AG09309 (cell line): Measurements from ENCODE around the gene FKBP4.
"Not testable (repeated sequence)": the region's sequence is repeated elsewhere in the genome, so short reads cannot be mapped to it uniquely, and the experiment has no call there.

ENCODE experiments used
- DNase-seq: peaks from one replicate; pipeline ENCODE4 v3.0.0-alpha.2; 2010; ENCODE audit warnings: low read depth
- H3K4me3 ChIP-seq: 2 replicates; pipeline ENCODE4 v1.5.1; 2011; ENCODE audit warnings: mild to moderate bottlenecking, low read depth, low read length, moderate library complexity; ENCODE audit not compliant: control insufficient read depth
- TF ChIP-seq, protein P1 (sequence below): IDR thresholded peaks from 2 replicates; pipeline ENCODE4 v1.5.1; 2011; ENCODE audit warnings: mild to moderate bottlenecking, low read depth, low read length, inconsistent platforms; ENCODE audit not compliant: insufficient read depth, control insufficient read depth; ENCODE audit errors: missing control alignments

The FKBP4 gene

DNA sequence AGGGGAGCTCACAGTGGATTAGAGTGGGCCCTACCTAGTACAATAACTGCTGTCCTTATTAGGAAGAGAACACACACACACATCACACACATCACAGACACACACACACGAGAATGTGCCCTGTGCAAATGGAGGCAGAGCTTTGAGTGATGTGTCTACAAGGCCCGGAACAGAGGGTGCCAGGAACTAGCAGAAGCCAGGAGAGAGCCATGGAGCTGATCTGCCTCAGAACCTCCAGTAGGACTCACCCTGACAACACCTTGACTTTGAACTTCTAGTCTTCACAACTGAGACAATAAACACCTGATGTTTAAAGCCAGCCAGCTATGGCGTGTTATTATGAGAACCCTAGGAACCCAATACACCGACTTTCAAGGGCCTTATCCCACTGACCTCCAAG, 29.7 kb upstream of the FKBP4 start:
- TF ChIP-seq, protein P1, sequence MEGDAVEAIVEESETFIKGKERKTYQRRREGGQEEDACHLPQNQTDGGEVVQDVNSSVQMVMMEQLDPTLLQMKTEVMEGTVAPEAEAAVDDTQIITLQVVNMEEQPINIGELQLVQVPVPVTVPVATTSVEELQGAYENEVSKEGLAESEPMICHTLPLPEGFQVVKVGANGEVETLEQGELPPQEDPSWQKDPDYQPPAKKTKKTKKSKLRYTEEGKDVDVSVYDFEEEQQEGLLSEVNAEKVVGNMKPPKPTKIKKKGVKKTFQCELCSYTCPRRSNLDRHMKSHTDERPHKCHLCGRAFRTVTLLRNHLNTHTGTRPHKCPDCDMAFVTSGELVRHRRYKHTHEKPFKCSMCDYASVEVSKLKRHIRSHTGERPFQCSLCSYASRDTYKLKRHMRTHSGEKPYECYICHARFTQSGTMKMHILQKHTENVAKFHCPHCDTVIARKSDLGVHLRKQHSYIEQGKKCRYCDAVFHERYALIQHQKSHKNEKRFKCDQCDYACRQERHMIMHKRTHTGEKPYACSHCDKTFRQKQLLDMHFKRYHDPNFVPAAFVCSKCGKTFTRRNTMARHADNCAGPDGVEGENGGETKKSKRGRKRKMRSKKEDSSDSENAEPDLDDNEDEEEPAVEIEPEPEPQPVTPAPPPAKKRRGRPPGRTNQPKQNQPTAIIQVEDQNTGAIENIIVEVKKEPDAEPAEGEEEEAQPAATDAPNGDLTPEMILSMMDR: no peak
- H3K4me3 ChIP-seq: no peak overlapping the region
- DNase-seq: no peak

GRCh38 chr12:2765608-2766007, 29.2 kb upstream of the FKBP4 start:
- TF ChIP-seq, protein P1: no peak
- no peak for DNase-seq

GRCh38 chr12:2768224-2768961, 26.4 kb upstream of the FKBP4 start:
- TF ChIP-seq, protein P1: no peak
- no peak overlapping the region for H3K4me3 ChIP-seq
- DNase-seq: no peak

More at GRCh38 chr12:2765608-2766007, 29.2 kb upstream of the FKBP4 start:
- no peak overlapping the region for H3K4me3 ChIP-seq

- no peak for DNase-seq
- TF ChIP-seq, protein P1: no peak
- no peak overlapping the region for H3K4me3 ChIP-seq
Observed at GRCh38 chr12:2769866-2770533, 24.8 kb upstream of the FKBP4 start.

- not testable (repeated sequence) for DNase-seq, H3K4me3 ChIP-seq
Observed at GRCh38 chr12:2770544-2770943, 24.2 kb upstream of the FKBP4 start.

GRCh38 chr12:2772370-2772769, 22.4 kb upstream of the FKBP4 start:
- TF ChIP-seq, protein P1: no peak
- no peak overlapping the region for H3K4me3 ChIP-seq
- DNase-seq: no peak

DNA sequence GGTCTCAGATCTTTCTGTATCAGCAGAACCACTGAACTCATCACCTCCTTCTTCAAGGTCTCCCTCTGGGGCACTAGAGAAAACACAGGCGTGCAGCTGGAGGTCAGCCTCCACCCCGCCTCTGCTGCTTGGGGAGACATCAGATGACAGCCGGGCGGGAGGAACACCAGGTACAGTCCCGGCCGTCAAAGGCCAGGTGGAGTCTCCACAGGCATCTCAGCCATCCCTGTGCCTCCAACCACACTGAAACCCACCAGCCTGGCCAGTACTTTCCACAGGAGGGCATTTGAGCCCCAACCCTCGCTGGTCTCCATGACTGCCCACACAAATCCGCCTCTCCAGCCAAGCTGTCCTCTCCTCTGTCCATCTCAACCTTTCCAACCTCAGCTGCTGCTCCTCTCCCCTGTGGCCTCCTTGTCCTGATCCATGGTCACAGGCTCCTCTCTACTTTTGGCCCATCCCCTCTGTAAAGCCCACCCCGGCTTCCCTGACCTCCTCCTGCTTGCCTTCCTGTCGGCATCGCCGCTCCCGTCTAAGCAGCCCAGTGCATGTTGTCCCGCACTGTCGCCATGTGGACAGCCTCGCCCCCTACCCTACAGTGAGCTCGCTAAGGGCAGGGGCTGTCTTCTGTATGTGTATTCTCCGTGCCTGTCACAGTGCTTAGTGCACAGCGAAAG, 21.4 kb upstream of the FKBP4 start:
- H3K4me3 ChIP-seq: no peak overlapping the region
- no peak for DNase-seq
- TF ChIP-seq, protein P1: no peak
